ENCODE data around the gene ADCYAP1R1.

DNA sequence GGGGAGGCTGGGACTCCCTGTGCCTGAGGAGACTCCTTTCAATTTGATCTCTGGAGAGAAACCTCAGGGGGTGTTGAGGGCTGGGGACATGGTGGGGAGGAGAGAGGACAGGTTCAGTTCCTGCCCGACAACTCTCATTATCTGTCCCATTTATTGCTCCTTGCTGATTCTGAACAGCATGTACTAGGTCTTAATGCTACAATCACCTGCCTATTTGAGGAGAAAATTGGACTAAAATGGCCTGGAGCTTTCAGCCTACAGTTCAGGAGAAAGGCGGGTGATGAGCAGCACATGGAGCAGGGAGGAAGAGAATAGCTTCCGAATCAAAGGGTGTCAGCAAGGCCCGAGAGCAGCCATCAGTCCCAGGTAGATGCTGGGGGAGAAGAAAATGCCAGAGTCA, 30.0 kb upstream of the ADCYAP1R1 start:
- TF ChIP-seq, protein P1, sequence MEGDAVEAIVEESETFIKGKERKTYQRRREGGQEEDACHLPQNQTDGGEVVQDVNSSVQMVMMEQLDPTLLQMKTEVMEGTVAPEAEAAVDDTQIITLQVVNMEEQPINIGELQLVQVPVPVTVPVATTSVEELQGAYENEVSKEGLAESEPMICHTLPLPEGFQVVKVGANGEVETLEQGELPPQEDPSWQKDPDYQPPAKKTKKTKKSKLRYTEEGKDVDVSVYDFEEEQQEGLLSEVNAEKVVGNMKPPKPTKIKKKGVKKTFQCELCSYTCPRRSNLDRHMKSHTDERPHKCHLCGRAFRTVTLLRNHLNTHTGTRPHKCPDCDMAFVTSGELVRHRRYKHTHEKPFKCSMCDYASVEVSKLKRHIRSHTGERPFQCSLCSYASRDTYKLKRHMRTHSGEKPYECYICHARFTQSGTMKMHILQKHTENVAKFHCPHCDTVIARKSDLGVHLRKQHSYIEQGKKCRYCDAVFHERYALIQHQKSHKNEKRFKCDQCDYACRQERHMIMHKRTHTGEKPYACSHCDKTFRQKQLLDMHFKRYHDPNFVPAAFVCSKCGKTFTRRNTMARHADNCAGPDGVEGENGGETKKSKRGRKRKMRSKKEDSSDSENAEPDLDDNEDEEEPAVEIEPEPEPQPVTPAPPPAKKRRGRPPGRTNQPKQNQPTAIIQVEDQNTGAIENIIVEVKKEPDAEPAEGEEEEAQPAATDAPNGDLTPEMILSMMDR (IDR thresholded peaks at IDR 0.05) = no peak
- TF ChIP-seq POLR2A (IDR thresholded peaks at IDR 0.05) = no peak
